NCI-H226 (cell line): ENCODE data around the gene STC2.

Experiments
- DNase-seq: peaks from one replicate; pipeline ENCODE4 v3.0.0-alpha.2; 2015

STC2 gene

DNA sequence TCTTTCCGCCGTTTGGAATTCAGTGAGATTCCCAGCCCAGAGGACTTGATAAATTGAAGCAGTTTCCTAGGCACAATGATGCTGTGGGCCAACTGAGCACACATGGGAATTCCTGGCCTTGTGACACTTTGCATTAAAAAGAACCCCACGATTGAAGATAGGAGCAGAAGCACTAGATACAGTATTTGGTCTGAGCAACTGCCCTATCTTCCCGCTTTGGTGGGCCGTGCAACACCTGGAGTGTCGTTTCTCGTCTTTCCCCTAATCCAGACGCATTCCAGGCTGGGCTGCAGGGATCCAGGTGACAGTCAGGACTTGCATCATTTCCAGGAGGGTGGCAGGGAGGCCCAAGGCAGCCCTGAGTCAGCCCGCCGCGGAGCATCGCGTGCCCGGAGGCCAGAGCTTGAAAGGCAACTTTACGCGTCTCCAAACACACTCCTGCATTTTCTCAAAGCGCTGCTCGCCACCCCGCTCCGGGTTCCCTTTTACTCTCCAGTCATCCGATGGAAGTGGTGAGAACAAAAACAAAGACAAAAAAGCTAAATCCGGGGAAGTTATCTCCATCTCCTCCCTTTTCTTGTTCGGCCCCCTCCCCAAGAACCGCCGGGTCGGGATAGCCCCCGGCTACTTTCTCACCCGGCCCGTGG, 753 bp upstream of the STC2 start:
- peak; percentile 25 for DNase-seq

DNA sequence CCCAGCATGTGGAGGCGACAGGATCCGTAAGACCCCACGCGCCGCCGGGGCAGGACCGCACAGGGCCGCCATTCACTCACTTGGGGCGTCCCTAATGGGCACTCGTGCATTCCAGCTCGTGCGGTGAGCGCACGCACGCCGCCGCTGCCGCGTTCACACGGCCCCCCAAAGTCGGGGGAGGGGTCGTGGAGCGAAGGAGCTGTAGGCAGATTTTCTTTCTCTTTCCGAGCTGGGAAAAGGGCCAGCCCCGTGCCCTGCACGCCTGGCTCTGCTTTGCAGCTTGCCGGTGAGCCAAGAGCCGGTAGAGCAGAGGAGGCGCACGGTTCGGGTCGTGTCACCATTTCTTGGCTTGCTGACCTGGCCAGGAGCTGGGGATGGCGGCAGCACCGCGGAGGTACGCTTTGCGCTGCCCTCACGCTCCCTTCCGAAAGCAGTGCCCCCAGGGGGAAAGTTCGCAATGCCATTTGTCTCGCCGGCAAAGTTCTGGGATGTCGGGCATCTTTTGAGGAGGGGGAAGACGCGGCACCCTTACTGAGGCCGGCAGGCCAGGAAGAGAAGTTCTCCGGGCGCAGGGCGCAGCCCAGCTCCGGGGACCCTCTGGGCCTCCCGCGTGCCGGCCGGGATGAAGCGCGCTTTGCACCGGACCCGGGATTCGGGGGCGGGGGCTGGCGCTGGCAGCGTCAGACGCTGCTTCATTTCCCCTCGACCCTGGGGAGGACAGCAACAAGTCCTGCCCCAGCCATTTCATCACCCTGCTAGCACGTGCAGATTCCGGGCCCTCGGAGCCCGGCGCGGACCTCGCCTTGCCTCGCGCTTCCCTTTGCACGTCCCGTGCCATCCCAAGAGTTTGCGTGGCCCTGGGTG, 898 bp downstream of the STC2 start:
- DNase-seq: peak; percentile 6

DNA sequence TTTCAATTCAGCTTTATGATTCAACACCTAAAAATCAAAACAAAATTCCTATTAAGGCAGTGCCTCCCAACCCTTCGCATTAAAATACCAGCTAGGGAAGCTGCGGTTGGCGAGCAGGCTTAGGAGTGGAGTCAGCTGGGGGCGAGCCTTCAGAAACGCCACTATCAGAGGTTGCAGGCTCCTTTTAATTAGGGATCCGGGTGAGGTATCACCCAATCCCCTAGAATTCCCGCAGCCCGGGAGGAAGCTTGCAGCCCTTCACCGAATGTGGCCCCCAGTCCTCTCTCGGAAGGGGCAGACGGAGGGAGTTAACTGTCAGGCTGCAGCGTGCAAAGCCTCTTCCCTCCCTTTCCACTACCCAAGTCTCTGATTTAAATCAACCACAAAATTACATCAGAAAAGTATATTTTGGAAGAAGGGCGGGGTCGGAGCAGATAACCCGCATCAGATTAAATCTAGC, 1.7 kb downstream of the STC2 start:
- peak; percentile 86 for DNase-seq

DNA sequence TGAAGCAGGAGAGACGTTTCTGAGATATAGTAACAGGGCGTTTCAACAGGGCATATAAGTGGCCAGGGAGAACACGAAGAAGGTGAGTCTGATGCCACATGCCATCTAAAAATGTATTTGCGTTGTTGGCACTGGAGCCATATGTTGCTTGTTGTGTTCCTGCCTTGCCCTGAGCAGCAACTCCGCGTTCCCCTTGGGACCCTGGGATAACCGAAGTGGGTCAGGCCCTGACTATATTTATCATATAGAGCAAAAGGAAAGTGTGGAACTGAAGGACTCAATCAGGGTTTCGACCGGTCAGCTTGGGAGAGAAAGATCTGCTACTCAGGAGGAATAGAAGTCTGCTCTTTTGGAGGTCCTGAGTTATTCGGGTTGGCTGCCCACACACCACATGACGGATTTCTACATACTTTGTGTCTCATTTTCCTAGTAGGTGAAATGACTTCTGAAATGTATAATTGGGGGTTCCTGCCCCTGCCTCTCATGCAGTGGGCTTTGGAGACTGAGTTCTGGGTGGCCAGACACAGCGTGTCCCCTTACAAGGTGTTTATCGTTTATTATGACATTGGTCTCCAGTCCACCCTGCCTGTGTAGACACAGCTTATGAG, 3.0 kb downstream of the STC2 start:
- DNase-seq: no peak

DNA sequence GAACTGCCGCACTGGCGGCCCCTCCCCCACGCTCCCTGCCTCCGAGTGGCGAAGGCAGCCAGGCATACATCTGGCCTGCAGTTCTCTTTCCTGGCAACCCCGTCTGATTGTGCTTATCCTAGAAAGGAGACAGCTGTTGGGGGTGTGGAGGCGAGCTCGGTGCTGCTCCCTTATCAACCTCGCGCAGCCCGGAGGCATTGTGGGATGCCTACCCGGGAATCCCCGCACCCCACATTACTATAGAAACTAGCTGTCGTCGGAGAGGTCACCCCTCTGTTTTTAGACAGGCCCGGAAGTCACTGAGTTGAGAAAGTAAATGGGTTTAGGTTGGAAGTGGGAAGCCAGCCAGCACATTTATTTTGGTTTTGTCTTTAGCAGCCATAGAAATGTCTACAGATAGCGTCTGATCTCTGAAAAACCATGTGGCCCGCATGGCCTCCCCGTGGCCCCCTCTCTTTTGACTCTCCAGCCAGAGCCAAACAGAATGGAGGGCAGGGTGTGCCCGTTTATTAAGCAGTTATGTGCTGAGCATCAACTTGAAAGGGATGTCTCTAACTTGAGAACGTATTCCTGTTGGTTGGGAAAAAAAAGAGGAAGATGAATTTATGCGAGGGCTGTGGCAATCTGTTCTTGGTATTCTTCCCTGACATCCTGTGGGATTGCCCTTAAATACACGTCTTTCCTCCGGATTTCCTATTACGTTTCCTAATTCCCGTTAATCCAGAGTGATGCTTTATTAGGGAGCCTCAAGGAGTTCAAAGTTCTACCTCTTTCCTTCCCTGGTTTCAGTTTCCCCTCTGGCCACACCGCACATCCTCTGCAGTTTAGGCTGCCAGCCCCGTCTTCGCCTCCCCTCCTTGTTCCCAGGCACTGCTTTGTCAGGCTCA, 3.9 kb downstream of the STC2 start:
- no peak for DNase-seq

DNA sequence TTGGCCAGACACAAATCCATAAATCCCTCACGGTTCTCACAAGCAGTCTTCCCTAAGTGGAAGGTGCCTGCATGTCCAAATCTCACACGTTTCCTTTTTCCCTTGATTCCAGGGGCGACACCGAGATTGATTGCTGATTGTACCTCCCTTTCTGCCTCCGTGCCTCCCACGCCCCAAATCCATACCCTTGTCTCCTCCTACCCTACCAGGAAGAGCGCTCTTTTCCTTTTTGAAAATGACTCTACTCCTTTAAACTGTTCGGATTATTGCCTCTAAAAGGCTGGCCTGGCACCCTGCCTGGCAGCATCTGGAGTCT, 4.5 kb downstream of the STC2 start:
- DNase-seq: no peak

DNA sequence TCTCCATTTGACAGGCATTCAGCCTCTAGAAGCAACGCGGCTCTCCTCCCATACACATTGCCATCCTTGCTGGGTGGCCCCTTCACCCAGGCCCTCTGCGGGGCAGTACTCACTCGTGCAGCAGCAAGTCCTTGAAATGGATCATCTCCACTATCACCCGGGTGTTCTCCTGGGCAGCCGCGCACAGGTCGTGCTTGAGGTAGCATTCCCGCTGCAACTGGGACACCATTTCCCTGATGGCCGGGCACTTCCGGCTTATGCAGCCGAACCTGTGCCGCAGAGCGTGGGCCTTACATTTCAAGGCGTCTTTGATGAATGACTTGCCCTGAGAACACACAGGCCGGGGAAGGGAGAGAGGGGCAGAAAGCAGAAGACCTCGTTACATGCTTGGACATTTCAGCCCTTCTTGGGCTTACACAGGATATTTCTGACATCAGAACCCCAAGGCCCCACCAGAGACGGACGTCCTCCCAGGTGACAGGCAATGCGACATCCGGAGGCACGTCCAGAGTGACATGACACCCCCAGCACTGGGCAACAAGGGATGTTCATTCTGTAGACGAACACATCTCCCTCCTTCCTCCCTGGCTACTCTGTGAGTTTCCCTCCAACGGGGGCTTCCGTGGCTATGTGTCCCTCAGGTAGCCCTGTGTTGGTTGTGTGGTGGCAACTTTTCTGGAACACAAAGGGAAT, 5.0 kb downstream of the STC2 start:
- no peak for DNase-seq

DNA sequence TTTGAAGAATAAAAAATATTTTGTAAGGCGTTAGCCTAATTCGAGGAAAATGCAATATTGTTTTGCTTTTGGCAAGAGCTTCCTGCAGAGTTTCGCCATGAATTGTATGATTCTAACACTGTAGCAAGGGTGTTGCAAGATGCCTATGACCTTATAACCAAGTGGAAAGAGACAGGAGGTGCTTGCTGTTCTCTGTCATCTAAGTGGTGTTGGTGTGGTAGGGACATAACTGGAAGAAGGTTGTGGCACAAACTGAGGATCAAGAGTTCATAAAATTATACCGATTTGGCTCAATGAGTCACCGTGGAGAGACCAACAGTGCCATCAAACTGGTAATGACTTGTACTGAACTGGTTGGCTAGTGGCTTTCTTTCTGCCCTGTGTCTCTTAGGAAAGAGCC, 6.3 kb downstream of the STC2 start:
- DNase-seq: no peak

DNA sequence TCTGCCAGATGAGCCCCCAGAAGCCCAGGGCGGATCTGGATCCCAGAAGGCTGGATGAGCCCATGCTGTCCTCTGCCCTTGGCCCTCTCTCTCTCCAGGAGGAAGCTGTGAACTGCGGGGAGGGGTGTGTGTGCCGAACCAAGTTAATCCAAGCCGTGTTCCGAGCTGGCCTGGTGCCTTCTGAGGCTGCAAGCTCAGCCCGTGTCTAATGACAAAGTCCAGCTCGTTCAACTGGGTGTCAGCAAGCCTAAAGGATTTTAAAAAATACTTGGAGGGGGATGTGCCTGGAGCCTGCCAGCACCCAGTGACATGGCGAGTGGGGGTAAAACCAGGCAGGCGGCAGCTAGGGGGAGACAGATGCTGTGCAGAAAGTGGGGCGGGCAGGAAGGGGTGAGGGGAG, 8.0 kb downstream of the STC2 start:
- DNase-seq: no peak

DNA sequence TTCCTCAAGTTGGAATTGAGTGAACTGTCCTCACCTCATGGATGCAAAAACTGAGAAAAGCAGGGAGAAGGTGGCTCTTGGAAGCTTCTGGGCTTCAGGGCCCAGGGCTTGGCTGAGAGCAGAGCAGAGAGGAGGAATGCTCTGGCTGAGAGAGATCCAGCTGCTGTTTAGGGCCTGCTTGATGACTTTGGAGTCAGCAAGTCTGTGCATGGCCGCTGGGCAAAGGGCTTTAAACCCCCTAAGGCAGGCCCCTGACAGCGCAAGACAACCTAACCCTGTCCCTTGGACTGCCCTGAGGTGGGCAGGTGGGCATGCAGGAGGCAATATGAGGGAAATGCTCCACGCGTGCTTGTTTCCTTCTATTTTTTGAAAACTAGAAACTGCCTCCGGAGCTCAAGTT, 8.6 kb downstream of the STC2 start:
- no peak for DNase-seq

DNA sequence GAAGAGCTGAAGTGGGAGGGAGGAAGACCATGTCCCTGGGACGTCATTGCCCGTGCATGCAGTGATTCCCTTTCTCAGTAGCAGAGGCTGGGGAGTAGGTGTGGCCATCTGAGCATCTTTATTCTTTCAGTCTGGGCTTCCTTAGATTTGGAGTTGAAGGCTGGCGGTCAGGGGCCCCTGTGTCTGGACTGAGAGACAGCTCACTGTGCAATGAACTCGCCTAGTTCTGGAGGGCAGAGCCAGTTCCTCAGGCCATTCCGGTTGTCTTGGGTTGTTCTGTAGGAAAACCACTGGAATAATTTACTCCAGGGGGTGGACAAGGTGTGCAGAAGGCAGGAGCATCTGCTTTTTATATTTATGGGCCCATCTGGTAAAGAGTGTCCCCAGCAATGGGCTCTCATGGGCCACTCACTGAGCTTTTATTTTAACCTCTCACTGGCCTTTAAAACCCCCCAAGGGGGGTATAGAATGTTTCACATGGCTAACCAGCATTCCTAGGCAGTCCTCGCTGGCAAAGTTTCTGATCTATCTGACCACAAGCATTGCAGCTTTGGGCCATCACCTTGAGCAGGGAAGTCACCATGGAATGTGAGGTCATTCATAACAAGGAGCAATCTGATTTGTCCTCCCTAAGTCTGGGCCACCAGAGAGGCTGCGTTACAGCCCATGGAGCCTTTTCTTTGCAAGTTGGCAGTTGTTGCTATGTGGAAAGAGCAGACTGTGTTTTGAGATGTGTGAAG, 9.2 kb downstream of the STC2 start:
- no peak for DNase-seq

DNA sequence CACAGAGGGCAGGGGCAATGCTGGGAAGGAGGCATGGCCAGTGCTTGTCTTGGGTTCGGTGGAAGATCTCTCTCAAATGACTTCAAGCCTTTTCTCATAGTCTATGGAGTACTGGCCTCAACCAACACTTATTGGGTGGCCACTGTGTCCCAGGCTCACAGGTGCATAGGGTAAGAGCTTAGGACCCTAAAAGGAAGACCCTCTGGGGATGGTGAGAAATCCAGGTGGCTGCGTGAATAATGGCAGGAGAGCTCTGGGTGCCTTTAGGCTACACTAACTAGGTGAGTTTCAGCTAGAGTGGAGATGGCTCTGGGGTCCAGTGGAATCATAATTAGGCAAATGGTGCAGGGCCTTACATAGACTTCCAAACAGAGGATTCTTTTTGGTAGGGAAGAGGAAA, 9.9 kb downstream of the STC2 start:
- no peak for DNase-seq

DNA sequence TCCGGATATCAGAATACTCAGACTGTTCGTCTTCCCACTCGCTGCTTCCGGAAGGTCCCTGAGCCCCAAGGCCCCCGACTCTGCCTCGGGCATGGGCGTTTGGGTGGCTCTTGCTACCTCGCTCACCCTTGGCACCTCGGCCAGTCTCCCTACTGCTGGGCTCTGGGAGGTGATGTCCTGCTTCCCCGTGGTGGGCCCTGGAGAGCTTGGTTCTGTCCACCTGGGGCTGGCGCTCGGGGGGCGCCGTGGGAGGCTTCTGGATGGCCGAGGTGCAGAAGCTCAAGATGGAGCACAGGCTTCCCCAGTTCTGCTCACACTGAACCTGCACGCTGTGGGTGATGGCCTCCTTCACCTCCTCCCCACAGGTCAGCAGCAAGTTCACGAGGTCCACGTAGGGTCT, 10.4 kb downstream of the STC2 start:
- no peak for DNase-seq

DNA sequence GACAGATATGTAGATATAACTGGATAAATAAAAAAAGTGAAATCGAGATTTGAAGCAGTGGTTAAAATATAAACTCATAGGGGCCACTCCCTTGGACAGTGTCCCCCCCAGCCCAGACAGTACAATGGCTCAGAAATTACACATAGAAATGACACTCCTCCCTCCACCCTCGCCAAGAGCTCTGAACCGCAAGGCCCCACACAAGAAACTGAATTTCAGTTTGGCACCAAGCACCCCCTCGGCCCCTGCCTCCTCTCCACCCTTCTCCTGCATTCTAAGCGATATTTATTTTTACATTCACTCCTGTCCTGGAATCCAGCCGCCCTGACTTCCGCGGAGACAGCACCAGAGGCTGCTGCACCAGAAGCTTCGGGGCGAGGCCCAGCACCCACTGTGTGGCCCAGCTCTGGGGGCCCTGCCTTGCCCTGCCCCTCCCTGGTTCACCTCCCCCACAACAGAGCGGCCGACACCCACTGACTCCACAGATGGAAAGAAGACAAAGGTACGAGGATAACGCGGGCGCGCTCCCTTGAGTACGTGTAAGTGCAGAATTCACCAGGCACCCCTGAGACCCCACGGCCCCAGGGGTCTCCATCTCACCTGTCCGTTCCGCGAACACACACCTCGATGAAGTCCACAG, 11.0 kb downstream of the STC2 start:
- no peak for DNase-seq

DNA sequence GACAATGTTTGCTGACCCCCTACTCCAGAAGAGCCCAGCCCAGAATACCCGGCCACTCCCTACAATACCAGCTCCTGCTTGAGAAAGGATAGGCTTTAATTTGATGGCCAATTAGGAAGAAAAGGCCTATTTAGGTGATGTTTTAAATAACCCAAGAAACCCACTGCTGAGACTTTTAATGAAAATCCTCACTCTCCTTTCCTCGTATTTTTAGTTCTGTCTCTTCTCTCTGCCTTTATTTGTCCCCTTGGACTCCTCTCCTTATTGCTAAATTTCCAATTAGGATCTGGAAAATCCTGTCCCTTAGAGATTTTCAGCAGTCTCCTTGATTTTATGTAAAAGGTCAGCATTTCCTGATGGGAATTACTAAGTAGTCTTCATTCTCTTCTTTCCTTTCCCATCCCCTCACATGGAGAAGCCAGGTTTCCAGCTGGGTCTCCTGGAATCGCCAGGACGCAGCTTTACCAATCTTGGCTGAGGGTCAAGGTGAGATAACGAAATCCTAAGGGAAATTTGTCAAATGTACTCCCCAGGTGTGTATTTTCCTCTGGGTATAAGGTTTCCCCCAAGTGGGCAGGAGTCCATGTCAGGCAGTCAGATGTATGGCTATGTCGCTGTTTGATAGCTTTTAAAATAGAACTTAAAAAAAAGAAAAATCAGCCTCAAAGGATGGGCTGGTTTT, 11.7 kb downstream of the STC2 start:
- no peak for DNase-seq

DNA sequence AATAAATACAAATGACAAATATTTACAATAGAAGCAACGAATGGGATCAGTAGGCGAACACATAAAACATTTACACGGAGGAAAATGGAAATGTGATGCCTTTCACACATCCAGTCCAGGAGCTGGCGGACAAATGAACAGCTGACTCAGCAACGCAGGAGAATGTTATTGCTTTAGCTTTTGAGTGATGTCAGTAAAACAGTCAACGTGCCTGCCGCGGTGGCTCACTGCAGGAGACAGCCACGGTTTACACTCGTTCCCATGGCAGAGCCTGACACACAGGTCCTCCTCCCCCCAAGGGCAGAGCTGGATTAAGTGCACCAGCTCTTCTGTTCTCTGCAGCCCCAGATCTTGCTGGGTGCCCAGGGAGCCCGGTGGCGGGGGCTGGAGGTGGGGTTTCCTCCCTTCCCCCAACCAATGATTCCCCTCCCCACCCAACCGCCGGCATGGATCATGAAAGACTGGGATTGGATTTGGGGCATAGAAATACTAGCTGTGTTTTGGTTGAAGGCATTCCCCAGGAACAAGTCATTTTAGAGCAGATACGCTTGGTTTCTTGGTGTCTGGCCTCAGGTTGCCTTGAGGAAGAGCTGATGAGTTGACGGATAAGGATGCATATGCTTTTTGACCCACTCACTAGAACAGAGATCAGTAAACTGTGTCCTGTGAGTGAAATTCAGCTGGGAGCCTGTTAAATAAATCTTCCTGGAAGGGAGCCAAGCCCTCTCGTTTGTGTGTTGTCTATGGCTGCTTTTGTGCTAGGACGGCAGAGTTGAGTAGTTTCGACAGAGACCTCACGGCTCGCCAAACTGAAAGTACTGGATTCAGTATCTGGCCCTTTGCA, 12.5 kb downstream of the STC2 start:
- no peak for DNase-seq

DNA sequence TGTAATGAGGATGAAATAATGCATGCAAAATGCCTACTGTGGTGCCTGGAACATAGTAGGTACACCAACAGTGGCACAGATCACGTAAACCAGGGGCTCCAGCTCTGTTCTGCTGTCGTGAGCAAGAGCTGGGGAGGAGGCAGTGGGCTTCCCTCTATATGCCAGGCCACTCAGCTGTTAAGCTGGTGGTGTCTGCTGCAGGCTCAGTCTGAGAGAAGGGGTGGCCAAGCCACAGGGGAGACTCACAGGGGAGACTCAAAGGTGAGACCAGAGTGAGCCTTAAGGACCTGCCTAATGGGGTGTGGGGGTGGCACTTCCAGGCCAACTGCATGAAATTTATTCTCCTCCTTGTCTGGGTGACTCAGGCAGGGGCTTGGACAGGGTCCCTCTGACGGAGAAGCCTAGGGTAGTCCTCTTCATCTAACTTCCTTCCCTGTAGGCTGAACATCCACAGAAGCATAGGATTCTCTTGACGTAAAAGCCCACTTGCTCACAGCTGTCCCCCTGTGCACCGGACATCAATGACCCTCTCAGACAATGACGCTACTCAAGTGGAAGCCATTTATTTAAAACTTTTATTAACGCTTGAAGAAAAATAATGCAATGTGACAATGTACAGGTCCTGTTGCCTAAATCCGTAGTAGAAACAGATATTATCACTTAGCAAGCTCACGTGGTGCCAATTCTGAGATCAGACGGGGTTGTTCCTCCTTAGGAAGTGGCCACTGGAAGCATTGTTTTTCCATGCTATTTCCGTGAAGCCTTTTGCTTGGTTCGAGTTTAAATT, 13.9 kb downstream of the STC2 start:
- no peak for DNase-seq

DNA sequence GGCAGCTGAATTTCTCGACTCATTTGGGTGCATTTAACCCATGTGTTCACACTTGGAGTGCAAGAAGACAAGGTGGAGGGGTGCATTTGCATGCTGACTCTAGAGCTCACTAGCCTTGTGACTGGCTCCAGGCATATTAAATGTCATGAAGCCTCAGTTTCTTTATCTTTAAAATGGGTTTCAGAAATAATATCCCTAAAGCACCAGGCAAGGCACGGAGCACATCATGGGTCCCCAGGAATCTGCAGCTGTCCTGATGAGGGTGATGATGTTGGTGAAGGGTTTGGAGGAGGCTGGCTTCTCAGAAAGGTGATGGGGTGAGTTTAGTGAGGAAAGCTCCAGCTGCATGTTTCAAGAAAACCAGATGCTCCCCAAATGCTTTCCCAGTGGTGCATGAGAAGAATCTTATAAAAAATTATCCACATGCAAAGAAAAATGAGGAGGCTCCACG, 14.8 kb downstream of the STC2 start:
- DNase-seq: no peak

DNA sequence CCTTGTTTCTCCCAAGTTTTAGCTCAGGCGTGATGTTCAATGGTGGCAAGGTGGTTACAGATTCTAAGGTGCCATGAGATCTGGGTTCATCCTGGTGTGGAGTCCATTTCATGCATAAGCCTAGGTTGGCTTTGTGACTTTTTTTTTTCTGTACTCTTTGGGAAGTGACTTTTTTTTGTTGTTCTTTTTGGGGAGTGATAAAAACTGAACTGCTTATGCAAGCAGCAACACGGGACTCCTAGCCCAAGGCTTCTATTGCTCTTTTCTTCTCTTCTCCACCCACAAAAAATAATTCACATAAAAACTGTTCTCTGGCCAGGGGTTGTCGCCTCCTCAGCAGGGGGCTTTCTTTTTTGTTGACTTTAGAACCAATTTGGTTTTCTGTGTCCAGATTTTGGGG, 15.4 kb downstream of the STC2 start:
- DNase-seq: no peak
